Stimulated activated naive CD8-positive, alpha-beta T cell treated with anti-CD3 and anti-CD28 coated beads, Interleukin-15, amount 100 ng/mL, for 72 hours (primary cell): ENCODE results near the gene DGKA.
A peak's percentile ranks its signal among the peaks of the same experiment; 100 is the strongest.
"Not testable (repeated sequence)": the region's sequence is repeated elsewhere in the genome, so short reads cannot be mapped to it uniquely, and the experiment has no call there.

ENCODE experiments used
- ATAC-seq: fragments of 150-1000 bp; cut with Tn5 transposase; 2 replicates; pipeline ENCODE4 v1.10.0; 2021; ENCODE audit warnings: mild to moderate bottlenecking, moderate library complexity
- DNase-seq, 2 donors: peaks; one replicate each; pipeline ENCODE4 v3.0.0; 2021 to 2022
- H3K27ac Mint-ChIP-seq, 2 donors: one replicate each; pipeline ENCODE4 v1.8.0; 2022; ENCODE audit warnings: mild to moderate bottlenecking in 2 of 2, mixed read lengths in 2 of 2, moderate library complexity in 2 of 2
- H3K27me3 Mint-ChIP-seq: one replicate; pipeline ENCODE4 v1.8.0; 2022; ENCODE audit warnings: mixed read lengths
- H3K4me1 Mint-ChIP-seq: one replicate; pipeline ENCODE4 v1.8.0; 2022; ENCODE audit warnings: mild to moderate bottlenecking, mixed read lengths
- H3K4me3 Mint-ChIP-seq, 2 donors: one replicate each; pipeline ENCODE4 v1.8.0; 2022; ENCODE audit warnings: mild to moderate bottlenecking in 2 of 2, mixed read lengths in 2 of 2, moderate library complexity in 1 of 2
- H3K9me3 Mint-ChIP-seq, 2 donors: one replicate each; pipeline ENCODE4 v1.8.0; 2022; ENCODE audit warnings: mixed read lengths in 2 of 2

Gene DGKA

GRCh38 chr12:55930771-55931316, at the start of gene DGKA:
DGKA (plus strand) TSS chr12:55931162; CDS start chr12:55936504, 5,342 bp downstream.
- H3K27ac Mint-ChIP-seq = peak within 1 kb of the TSS; percentile 96 to 99
- ATAC-seq (peak; percentile 60), DNase-seq (peak; percentile 76 to 87)
- H3K4me1 Mint-ChIP-seq = peaks cover 40% of the 10 kb centered on the region
- no peaks in the 10 kb centered on the region for H3K9me3 Mint-ChIP-seq
- peak within 1 kb of the TSS; percentile 91 to 92 for H3K4me3 Mint-ChIP-seq
- no peaks in the 10 kb centered on the region for H3K27me3 Mint-ChIP-seq

GRCh38 chr12:55885113-55885512, 45.8 kb upstream of the DGKA start:
- DNase-seq = no peak
- H3K4me1 Mint-ChIP-seq = peaks cover 11% of the 10 kb centered on the region
- no peaks in the 10 kb centered on the region for H3K27me3 Mint-ChIP-seq
- H3K27ac Mint-ChIP-seq = peak overlapping the region in 1 of 2 donors; percentile 37
- no peak for ATAC-seq
- no peak overlapping the region for H3K4me3 Mint-ChIP-seq
- H3K9me3 Mint-ChIP-seq = no peaks in the 10 kb centered on the region

GRCh38 chr12:55891310-55891709, 39.7 kb upstream of the DGKA start:
- Mint-ChIP-seq H3K4me3 (no peak overlapping the region), H3K9me3 (no peaks in the 10 kb centered on the region), H3K27me3 (no peaks in the 10 kb centered on the region), H3K27ac (no peak overlapping the region), H3K4me1 (no peaks in the 10 kb centered on the region)
- DNase-seq = no peak
- no peak for ATAC-seq

- DNase-seq (no peak), ATAC-seq (no peak)
- Mint-ChIP-seq H3K4me3 (no peak overlapping the region), H3K27me3 (no peaks in the 10 kb centered on the region), H3K9me3 (no peaks in the 10 kb centered on the region), H3K27ac (no peak overlapping the region), H3K4me1 (peaks cover 2% of the 10 kb centered on the region)
Measured at GRCh38 chr12:55893723-55894122, 37.2 kb upstream of the DGKA start.

GRCh38 chr12:55899082-55899481, 31.9 kb upstream of the DGKA start:
- no peaks in the 10 kb centered on the region for H3K9me3 Mint-ChIP-seq
- ATAC-seq (peak; percentile 91), DNase-seq (peak; percentile 9 to 35)
- H3K4me1 Mint-ChIP-seq = peaks cover 9% of the 10 kb centered on the region
- H3K27ac Mint-ChIP-seq = peak overlapping the region in 1 of 2 donors; percentile 60
- H3K4me3 Mint-ChIP-seq = peak overlapping the region in 1 of 2 donors; percentile 4
- no peaks in the 10 kb centered on the region for H3K27me3 Mint-ChIP-seq

GRCh38 chr12:55901881-55902490, 29.0 kb upstream of the DGKA start:
- H3K27me3 Mint-ChIP-seq = no peaks in the 10 kb centered on the region
- no peak for DNase-seq
- no peak overlapping the region for H3K4me3 Mint-ChIP-seq
- H3K27ac Mint-ChIP-seq = peak overlapping the region in 1 of 2 donors; percentile 77
- H3K9me3 Mint-ChIP-seq = no peaks in the 10 kb centered on the region
- peaks cover 9% of the 10 kb centered on the region for H3K4me1 Mint-ChIP-seq
- ATAC-seq = no peak

GRCh38 chr12:55906056-55906455, 24.9 kb upstream of the DGKA start:
- ATAC-seq (no peak), DNase-seq (no peak)
- H3K27me3 Mint-ChIP-seq = no peaks in the 10 kb centered on the region
- peaks cover 5% of the 10 kb centered on the region for H3K4me1 Mint-ChIP-seq
- no peak overlapping the region for H3K4me3 Mint-ChIP-seq
- H3K9me3 Mint-ChIP-seq = no peaks in the 10 kb centered on the region
- no peak overlapping the region for H3K27ac Mint-ChIP-seq

GRCh38 chr12:55908726-55909512, 22.0 kb upstream of the DGKA start:
- Mint-ChIP-seq H3K9me3 (no peaks in the 10 kb centered on the region), H3K27me3 (no peaks in the 10 kb centered on the region), H3K27ac (peak overlapping the region in 1 of 2 donors; percentile 77), H3K4me1 (peaks cover 16% of the 10 kb centered on the region), H3K4me3 (no peak overlapping the region)
- no peak for ATAC-seq
- DNase-seq = no peak

GRCh38 chr12:55909513-55909884, 21.5 kb upstream of the DGKA start:
- DNase-seq (no peak), ATAC-seq (no peak)
- Mint-ChIP-seq H3K9me3 (no peaks in the 10 kb centered on the region), H3K27me3 (no peaks in the 10 kb centered on the region), H3K27ac (peak overlapping the region in 1 of 2 donors; percentile 1), H3K4me3 (no peak overlapping the region), H3K4me1 (peaks cover 22% of the 10 kb centered on the region)

GRCh38 chr12:55912908-55913307, 18.1 kb upstream of the DGKA start:
- H3K9me3 Mint-ChIP-seq = no peaks in the 10 kb centered on the region
- ATAC-seq (no peak), DNase-seq (no peak)
- H3K27me3 Mint-ChIP-seq = no peaks in the 10 kb centered on the region
- no peak overlapping the region for H3K4me3 Mint-ChIP-seq
- H3K27ac Mint-ChIP-seq = peak overlapping the region in 1 of 2 donors; percentile 2
- peaks cover 43% of the 10 kb centered on the region for H3K4me1 Mint-ChIP-seq

GRCh38 chr12:55915482-55915859, 15.5 kb upstream of the DGKA start:
- no peak for DNase-seq
- H3K27me3 Mint-ChIP-seq = no peaks in the 10 kb centered on the region
- peak overlapping the region; percentile 11 to 25 for H3K4me3 Mint-ChIP-seq
- H3K27ac Mint-ChIP-seq = peak overlapping the region; percentile 0 to 12
- H3K4me1 Mint-ChIP-seq = peaks cover 38% of the 10 kb centered on the region
- no peaks in the 10 kb centered on the region for H3K9me3 Mint-ChIP-seq
- ATAC-seq = peak; percentile 62

GRCh38 chr12:55919032-55919431, 11.9 kb upstream of the DGKA start:
- H3K9me3 Mint-ChIP-seq, ATAC-seq, H3K27ac Mint-ChIP-seq, H3K27me3 Mint-ChIP-seq, DNase-seq, H3K4me3 Mint-ChIP-seq: not testable (repeated sequence)
- H3K4me1 Mint-ChIP-seq = peaks cover 43% of the 10 kb centered on the region

GRCh38 chr12:55922126-55922525, 8.8 kb upstream of the DGKA start:
- Mint-ChIP-seq H3K27me3 (no peaks in the 10 kb centered on the region), H3K27ac (no peak overlapping the region), H3K4me3 (no peak overlapping the region), H3K9me3 (no peaks in the 10 kb centered on the region), H3K4me1 (peaks cover 35% of the 10 kb centered on the region)
- ATAC-seq (no peak), DNase-seq (no peak)

- not testable (repeated sequence) for H3K4me3 Mint-ChIP-seq, H3K27me3 Mint-ChIP-seq, ATAC-seq, DNase-seq, H3K9me3 Mint-ChIP-seq
- Mint-ChIP-seq H3K27ac (peak overlapping the region in 1 of 2 donors; percentile 12), H3K4me1 (peaks cover 35% of the 10 kb centered on the region)
Measured at GRCh38 chr12:55923648-55924047, 7.3 kb upstream of the DGKA start.

GRCh38 chr12:55925371-55925770, 5.6 kb upstream of the DGKA start:
- H3K4me3 Mint-ChIP-seq = peak overlapping the region; percentile 91 to 92
- no peaks in the 10 kb centered on the region for H3K27me3 Mint-ChIP-seq
- DNase-seq (no peak), ATAC-seq (no peak)
- H3K27ac Mint-ChIP-seq = peak overlapping the region; percentile 85 to 97
- peaks cover 50% of the 10 kb centered on the region for H3K4me1 Mint-ChIP-seq
- H3K9me3 Mint-ChIP-seq = no peaks in the 10 kb centered on the region
